Measurements from ENCODE around the gene PDHB. TPM values are rescaled to one million over a fixed set of nuclear protein-coding genes. Genes with fewer than 3 reads are reported as not detected.

PDHB gene
- total RNA-seq, 2 experiments from 2014 or later, result 51.6 to 53.7 TPM

- H3K27me3 Mint-ChIP-seq (ENCODE audit: low read depth), result no peaks in the 10 kb centered on the region
- CTCF ChIA-PET, result interaction anchor here (0.6 to 1.6 kb wide), 3 partner anchors 20 to 61 kb away, joined by 3 to 4 read pairs (median 4); no protein-coding TSS in a partner anchor
- intact Hi-C loops (cut with micrococcal nuclease), result loop anchor here (5.0 to 10.0 kb wide), 2 partner anchors 197 to 410 kb away; partner anchors contain the start of gene ABHD6
- peak overlapping the region; percentile 91 for H3K4me3 Mint-ChIP-seq
- H3K36me3 Mint-ChIP-seq (ENCODE audit: low read depth), result peaks cover 5% of the 10 kb centered on the region
- peaks cover 20% of the 10 kb centered on the region for H3K4me1 Mint-ChIP-seq (ENCODE audit: low read depth)
- no peak overlapping the region for H3K27ac Mint-ChIP-seq
- no peak for DNase-seq
- no peaks in the 10 kb centered on the region for H3K9me3 Mint-ChIP-seq
Measured at GRCh38 chr3:58434511-58434910, 879 bp upstream of the PDHB start.

GRCh38 chr3:58434168-58434504 is 504 bp upstream of the PDHB start:
- H3K27ac Mint-ChIP-seq, result peak overlapping the region; percentile 67
- H3K4me1 Mint-ChIP-seq (ENCODE audit: low read depth), result peaks cover 20% of the 10 kb centered on the region
- peaks cover 7% of the 10 kb centered on the region for H3K36me3 Mint-ChIP-seq (ENCODE audit: low read depth)

GRCh38 chr3:58432905-58433304 is 727 bp downstream of the PDHB start:
- CTCF ChIA-PET, result interaction anchor here (1.6 kb wide), 1 partner anchor 31 kb away, joined by 4 read pairs; no protein-coding TSS in a partner anchor
- peaks cover 20% of the 10 kb centered on the region for H3K4me1 Mint-ChIP-seq (ENCODE audit: low read depth)
- intact Hi-C loops (cut with micrococcal nuclease), result loop anchor here (1.0 to 10.0 kb wide), 7 partner anchors 30 to 408 kb away; partner anchors contain the start of genes ABHD6, HTD2, KCTD6 and RPP14

More at GRCh38 chr3:58434168-58434504, 504 bp upstream of the PDHB start:
- Mint-ChIP-seq H3K27me3 (ENCODE audit: low read depth) (no peaks in the 10 kb centered on the region), H3K9me3 (no peaks in the 10 kb centered on the region), H3K4me3 (peak overlapping the region; percentile 91)
- intact Hi-C loops (cut with micrococcal nuclease), result loop anchor here (5.0 to 10.0 kb wide), 2 partner anchors 197 to 409 kb away; partner anchors contain the start of gene ABHD6
- CTCF ChIA-PET, result interaction anchor here (0.6 to 1.6 kb wide), 3 partner anchors 19 to 62 kb away, joined by 3 to 4 read pairs (median 4); no protein-coding TSS in a partner anchor
- no peak for DNase-seq

GRCh38 chr3:58429657-58430056 is 4.0 kb downstream of the PDHB start:
- H3K9me3 Mint-ChIP-seq, result no peaks in the 10 kb centered on the region
- CTCF ChIA-PET, result interaction anchor here (0.7 to 1.9 kb wide), 4 partner anchors 15 to 692 kb away, joined by 4 to 8 read pairs (median 5); partner anchors contain the start of genes HTD2, KCTD6 and RPP14
- DNase-seq, result no peak
- peaks cover 20% of the 10 kb centered on the region for H3K4me1 Mint-ChIP-seq (ENCODE audit: low read depth)
- no peak overlapping the region for H3K4me3 Mint-ChIP-seq
- H3K36me3 Mint-ChIP-seq (ENCODE audit: low read depth), result peaks cover 18% of the 10 kb centered on the region
- intact Hi-C loops (cut with micrococcal nuclease), result loop anchor here (5.0 to 10.0 kb wide), 2 partner anchors 192 to 405 kb away; partner anchors contain the start of gene ABHD6
- H3K27ac Mint-ChIP-seq, result no peak overlapping the region
- no peaks in the 10 kb centered on the region for H3K27me3 Mint-ChIP-seq (ENCODE audit: low read depth)

More at GRCh38 chr3:58432905-58433304, 727 bp downstream of the PDHB start:
- Mint-ChIP-seq H3K4me3 (peak overlapping the region; percentile 91), H3K36me3 (ENCODE audit: low read depth) (peaks cover 16% of the 10 kb centered on the region), H3K9me3 (no peaks in the 10 kb centered on the region), H3K27ac (peak overlapping the region; percentile 92), H3K27me3 (ENCODE audit: low read depth) (no peaks in the 10 kb centered on the region)
- no peak for DNase-seq

- H3K9me3 Mint-ChIP-seq, result no peaks in the 10 kb centered on the region
- H3K27ac Mint-ChIP-seq, result no peak overlapping the region
- H3K4me1 Mint-ChIP-seq (ENCODE audit: low read depth), result peaks cover 11% of the 10 kb centered on the region
- H3K36me3 Mint-ChIP-seq (ENCODE audit: low read depth), result peaks cover 18% of the 10 kb centered on the region
- no peaks in the 10 kb centered on the region for H3K27me3 Mint-ChIP-seq (ENCODE audit: low read depth)
- intact Hi-C loops (cut with micrococcal nuclease), result no loop called here
- no peak for DNase-seq
- CTCF ChIA-PET, result interaction anchor here (0.5 to 1.9 kb wide), 3 partner anchors 121 to 424 kb away, joined by 3 to 8 read pairs (median 4); partner anchors contain the start of genes HTD2 and RPP14
- no peak overlapping the region for H3K4me3 Mint-ChIP-seq
Measured at GRCh38 chr3:58427661-58428361, 5.8 kb downstream of the PDHB start.

- H3K27me3 Mint-ChIP-seq (ENCODE audit: low read depth), result no peaks in the 10 kb centered on the region
- intact Hi-C loops (cut with micrococcal nuclease), result no loop called here
- peaks cover 2% of the 10 kb centered on the region for H3K4me1 Mint-ChIP-seq (ENCODE audit: low read depth)
- H3K36me3 Mint-ChIP-seq (ENCODE audit: low read depth), result peaks cover 19% of the 10 kb centered on the region
- H3K4me3 Mint-ChIP-seq, result no peak overlapping the region
- no peak for DNase-seq
- no peaks in the 10 kb centered on the region for H3K9me3 Mint-ChIP-seq
- CTCF ChIA-PET, result interaction anchor here (0.6 kb wide), 1 partner anchor 52 kb away, joined by 3 read pairs; no protein-coding TSS in a partner anchor
- peak overlapping the region; percentile 50 for H3K27ac Mint-ChIP-seq
Measured at GRCh38 chr3:58425782-58426181, 7.8 kb downstream of the PDHB start.

GRCh38 chr3:58424613-58425012 is 9.0 kb downstream of the PDHB start:
- H3K27ac Mint-ChIP-seq, result no peak overlapping the region
- no peak for DNase-seq
- H3K27me3 Mint-ChIP-seq (ENCODE audit: low read depth), result no peaks in the 10 kb centered on the region
- no peak overlapping the region for H3K4me3 Mint-ChIP-seq
- H3K36me3 Mint-ChIP-seq (ENCODE audit: low read depth), result peaks cover 19% of the 10 kb centered on the region
- intact Hi-C loops (cut with micrococcal nuclease), result no loop called here
- CTCF ChIA-PET, result interaction anchor here (1.0 kb wide), 1 partner anchor 118 kb away, joined by 5 read pairs; the partner anchor contains the start of genes HTD2 and RPP14
- H3K9me3 Mint-ChIP-seq, result no peaks in the 10 kb centered on the region
- peaks cover 5% of the 10 kb centered on the region for H3K4me1 Mint-ChIP-seq (ENCODE audit: low read depth)

- peaks cover 4% of the 10 kb centered on the region for H3K4me1 Mint-ChIP-seq (ENCODE audit: low read depth)
- H3K9me3 Mint-ChIP-seq, result no peaks in the 10 kb centered on the region
- no peaks in the 10 kb centered on the region for H3K27me3 Mint-ChIP-seq (ENCODE audit: low read depth)
- no peak overlapping the region for H3K4me3 Mint-ChIP-seq
- no peak overlapping the region for H3K27ac Mint-ChIP-seq
- CTCF ChIA-PET, result no interaction called here
- peaks cover 8% of the 10 kb centered on the region for H3K36me3 Mint-ChIP-seq (ENCODE audit: low read depth)
- intact Hi-C loops (cut with micrococcal nuclease), result no loop called here
- no peak for DNase-seq
Measured at GRCh38 chr3:58422756-58423325, 10.8 kb downstream of the PDHB start.

GRCh38 chr3:58421004-58421403 is 12.6 kb downstream of the PDHB start:
- H3K9me3 Mint-ChIP-seq, result no peaks in the 10 kb centered on the region
- intact Hi-C loops (cut with micrococcal nuclease), result no loop called here
- no peak overlapping the region for H3K4me3 Mint-ChIP-seq
- H3K27me3 Mint-ChIP-seq (ENCODE audit: low read depth), result no peaks in the 10 kb centered on the region
- no peak for DNase-seq
- H3K27ac Mint-ChIP-seq, result peak overlapping the region; percentile 12
- H3K4me1 Mint-ChIP-seq (ENCODE audit: low read depth), result peaks cover 4% of the 10 kb centered on the region
- CTCF ChIA-PET, result interaction anchor here (0.7 to 1.6 kb wide), 3 partner anchors 11 to 164 kb away, joined by 3 to 4 read pairs (median 4); partner anchors contain the start of genes HTD2 and RPP14
- peaks cover 6% of the 10 kb centered on the region for H3K36me3 Mint-ChIP-seq (ENCODE audit: low read depth)

GRCh38 chr3:58419780-58420507 is 13.7 kb downstream of the PDHB start:
- no peak for DNase-seq
- no peak overlapping the region for H3K4me3 Mint-ChIP-seq
- no peaks in the 10 kb centered on the region for H3K9me3 Mint-ChIP-seq
- no peak overlapping the region for H3K27ac Mint-ChIP-seq
- H3K4me1 Mint-ChIP-seq (ENCODE audit: low read depth), result peaks cover 4% of the 10 kb centered on the region
- CTCF ChIA-PET, result interaction anchor here (1.3 to 1.6 kb wide), 2 partner anchors 12 to 114 kb away, joined by 3 to 4 read pairs; partner anchors contain the start of genes HTD2 and RPP14
- H3K27me3 Mint-ChIP-seq (ENCODE audit: low read depth), result no peaks in the 10 kb centered on the region
- intact Hi-C loops (cut with micrococcal nuclease), result no loop called here
- peaks cover 6% of the 10 kb centered on the region for H3K36me3 Mint-ChIP-seq (ENCODE audit: low read depth)

- peaks cover 8% of the 10 kb centered on the region for H3K36me3 Mint-ChIP-seq (ENCODE audit: low read depth)
- peaks cover 10% of the 10 kb centered on the region for H3K4me1 Mint-ChIP-seq (ENCODE audit: low read depth)
- H3K9me3 Mint-ChIP-seq, result no peaks in the 10 kb centered on the region
- DNase-seq, result no peak
- no peaks in the 10 kb centered on the region for H3K27me3 Mint-ChIP-seq (ENCODE audit: low read depth)
- CTCF ChIA-PET, result interaction anchor here (0.6 to 4.7 kb wide), 4 partner anchors 16 to 111 kb away, joined by 3 to 40 read pairs (median 3); partner anchors contain the start of genes HTD2 and RPP14
- H3K4me3 Mint-ChIP-seq, result no peak overlapping the region
- H3K27ac Mint-ChIP-seq, result no peak overlapping the region
- intact Hi-C loops (cut with micrococcal nuclease), result no loop called here
Measured at GRCh38 chr3:58418227-58418626, 15.4 kb downstream of the PDHB start.

All from activated naive CD4-positive, alpha-beta T cell treated with anti-CD3 and anti-CD28 coated beads for 36 hours (primary cell).